HEK293T (cell line): ENCODE measurements around the gene SUSD5.

Experiments
- ARNT ChIP-seq: fragments of 450-650 bp; IDR thresholded peaks from 2 replicates; pipeline ENCODE4 v1.6.1; 2017; ENCODE audit warnings: mild to moderate bottlenecking
- NFRKB ChIP-seq: fragments of 450-650 bp; IDR thresholded peaks from 2 replicates; pipeline ENCODE4 v1.6.1; 2016; ENCODE audit warnings: mild to moderate bottlenecking, moderate library complexity
- SUZ12 ChIP-seq: fragments of 450-650 bp; IDR thresholded peaks from 2 replicates; pipeline ENCODE4 v1.6.1; 2016; ENCODE audit warnings: mild to moderate bottlenecking
- TARDBP ChIP-seq: fragments of 450-650 bp; IDR thresholded peaks from 2 replicates; pipeline ENCODE4 v1.6.1; 2016

DNA sequence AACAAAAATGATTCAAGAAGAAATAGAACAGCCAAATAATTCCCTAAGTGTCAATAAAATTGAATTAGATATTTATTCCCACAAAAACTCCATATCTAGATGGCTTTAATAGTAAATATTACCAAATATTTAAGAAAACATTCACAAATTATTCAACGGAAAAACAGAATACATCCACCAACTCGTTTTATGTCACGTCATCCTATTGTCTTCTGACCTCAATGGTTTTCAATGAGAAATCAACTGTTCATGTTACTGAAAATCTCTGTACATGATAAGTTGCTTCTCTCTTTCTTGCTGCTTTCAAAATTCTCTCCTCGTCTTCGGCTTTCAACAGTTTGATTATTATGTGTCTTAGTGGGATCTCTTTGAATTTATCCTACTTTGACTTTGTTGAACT lies 41.5 kb upstream of the SUSD5 start:
- TF ChIP-seq NFRKB (no peak), TARDBP (no peak), ARNT (no peak), SUZ12 (no peak)
